ENCODE data around the gene SPATA31E1.

DNA sequence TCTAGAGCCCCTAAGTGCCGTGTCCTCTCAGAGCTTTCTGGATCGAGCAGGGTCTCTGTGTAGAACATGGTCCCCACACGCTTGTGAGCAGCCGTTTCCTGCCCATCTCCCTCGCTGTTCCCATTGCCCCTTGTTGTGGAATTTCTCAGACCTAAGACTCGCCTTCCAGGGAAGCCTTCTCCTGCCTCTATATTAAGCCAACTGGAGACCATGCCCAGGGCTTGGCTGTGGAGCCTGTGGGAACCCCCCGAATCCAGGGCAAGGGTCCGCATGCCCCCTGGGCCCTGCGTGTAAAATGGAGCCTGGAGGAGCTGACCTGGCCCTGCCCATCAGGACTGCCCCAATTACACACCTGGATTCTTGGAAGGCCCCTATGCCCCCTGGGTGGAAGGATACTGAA lies 14.5 kb upstream of the SPATA31E1 start:
- TF ChIP-seq, protein P1, sequence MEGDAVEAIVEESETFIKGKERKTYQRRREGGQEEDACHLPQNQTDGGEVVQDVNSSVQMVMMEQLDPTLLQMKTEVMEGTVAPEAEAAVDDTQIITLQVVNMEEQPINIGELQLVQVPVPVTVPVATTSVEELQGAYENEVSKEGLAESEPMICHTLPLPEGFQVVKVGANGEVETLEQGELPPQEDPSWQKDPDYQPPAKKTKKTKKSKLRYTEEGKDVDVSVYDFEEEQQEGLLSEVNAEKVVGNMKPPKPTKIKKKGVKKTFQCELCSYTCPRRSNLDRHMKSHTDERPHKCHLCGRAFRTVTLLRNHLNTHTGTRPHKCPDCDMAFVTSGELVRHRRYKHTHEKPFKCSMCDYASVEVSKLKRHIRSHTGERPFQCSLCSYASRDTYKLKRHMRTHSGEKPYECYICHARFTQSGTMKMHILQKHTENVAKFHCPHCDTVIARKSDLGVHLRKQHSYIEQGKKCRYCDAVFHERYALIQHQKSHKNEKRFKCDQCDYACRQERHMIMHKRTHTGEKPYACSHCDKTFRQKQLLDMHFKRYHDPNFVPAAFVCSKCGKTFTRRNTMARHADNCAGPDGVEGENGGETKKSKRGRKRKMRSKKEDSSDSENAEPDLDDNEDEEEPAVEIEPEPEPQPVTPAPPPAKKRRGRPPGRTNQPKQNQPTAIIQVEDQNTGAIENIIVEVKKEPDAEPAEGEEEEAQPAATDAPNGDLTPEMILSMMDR (IDR thresholded peaks at IDR 0.05) = no peak
- no peak for TF ChIP-seq EZH2 (IDR thresholded peaks at IDR 0.05; ENCODE audit: borderline replicate concordance, insufficient read depth, low read depth, low read length, poor library complexity, severe bottlenecking)

Measured in B cell (primary cell).